ENCODE data around the gene SYT13. TPM values are rescaled to one million over a fixed set of nuclear protein-coding genes. Genes with fewer than 3 reads are reported as not detected.

The SYT13 gene
- total RNA-seq, 1 donor from 2014 or later: 1.4 TPM

- peaks cover 12% of the 10 kb centered on the region for H3K4me1 Mint-ChIP-seq (ENCODE audit: unreplicated experiment)
- H3K27me3 Mint-ChIP-seq (ENCODE audit: unreplicated experiment): peaks cover 1% of the 10 kb centered on the region
- TF ChIP-seq CTCF (IDR thresholded peaks at IDR 0.05; ENCODE audit: unreplicated experiment): no peak
- DNase-seq (ENCODE audit: low spot score): no peak
- no peak overlapping the region for H3K27ac Mint-ChIP-seq (ENCODE audit: unreplicated experiment)
- H3K36me3 Mint-ChIP-seq (ENCODE audit: low read depth, unreplicated experiment): peaks cover 5% of the 10 kb centered on the region
- H3K9me3 Mint-ChIP-seq (ENCODE audit: unreplicated experiment): no peaks in the 10 kb centered on the region
- H3K4me3 Mint-ChIP-seq (ENCODE audit: unreplicated experiment): no peak overlapping the region
Observed at GRCh38 chr11:45280449-45280848, 5.7 kb downstream of the SYT13 start.

GRCh38 chr11:45279645-45280044 is 6.5 kb downstream of the SYT13 start:
- Mint-ChIP-seq H3K36me3 (ENCODE audit: low read depth, unreplicated experiment) (peaks cover 5% of the 10 kb centered on the region), H3K27me3 (ENCODE audit: unreplicated experiment) (peaks cover 1% of the 10 kb centered on the region), H3K27ac (ENCODE audit: unreplicated experiment) (no peak overlapping the region), H3K4me1 (ENCODE audit: unreplicated experiment) (peaks cover 9% of the 10 kb centered on the region), H3K9me3 (ENCODE audit: unreplicated experiment) (no peaks in the 10 kb centered on the region), H3K4me3 (ENCODE audit: unreplicated experiment) (no peak overlapping the region)
- TF ChIP-seq CTCF (IDR thresholded peaks at IDR 0.05; ENCODE audit: unreplicated experiment): no peak
- DNase-seq (ENCODE audit: low spot score): no peak

- Mint-ChIP-seq H3K4me1 (ENCODE audit: unreplicated experiment) (peaks cover 7% of the 10 kb centered on the region), H3K4me3 (ENCODE audit: unreplicated experiment) (no peak overlapping the region), H3K27me3 (ENCODE audit: unreplicated experiment) (peaks cover 1% of the 10 kb centered on the region), H3K27ac (ENCODE audit: unreplicated experiment) (no peak overlapping the region), H3K36me3 (ENCODE audit: low read depth, unreplicated experiment) (peaks cover 5% of the 10 kb centered on the region), H3K9me3 (ENCODE audit: unreplicated experiment) (no peaks in the 10 kb centered on the region)
- TF ChIP-seq CTCF (IDR thresholded peaks at IDR 0.05; ENCODE audit: unreplicated experiment): no peak
- DNase-seq (ENCODE audit: low spot score): no peak
Observed at GRCh38 chr11:45278714-45279113, 7.4 kb downstream of the SYT13 start.

- no peak for TF ChIP-seq CTCF (IDR thresholded peaks at IDR 0.05; ENCODE audit: unreplicated experiment)
- Mint-ChIP-seq H3K36me3 (ENCODE audit: low read depth, unreplicated experiment) (peaks cover 5% of the 10 kb centered on the region), H3K9me3 (ENCODE audit: unreplicated experiment) (no peaks in the 10 kb centered on the region), H3K4me1 (ENCODE audit: unreplicated experiment) (peaks cover 8% of the 10 kb centered on the region), H3K27me3 (ENCODE audit: unreplicated experiment) (peaks cover 2% of the 10 kb centered on the region), H3K27ac (ENCODE audit: unreplicated experiment) (no peak overlapping the region), H3K4me3 (ENCODE audit: unreplicated experiment) (no peak overlapping the region)
- DNase-seq (ENCODE audit: low spot score): no peak
Observed at GRCh38 chr11:45275828-45276227, 10.3 kb downstream of the SYT13 start.

- H3K9me3 Mint-ChIP-seq (ENCODE audit: unreplicated experiment): no peaks in the 10 kb centered on the region
- no peaks in the 10 kb centered on the region for H3K36me3 Mint-ChIP-seq (ENCODE audit: low read depth, unreplicated experiment)
- TF ChIP-seq CTCF (IDR thresholded peaks at IDR 0.05; ENCODE audit: unreplicated experiment): no peak
- H3K4me1 Mint-ChIP-seq (ENCODE audit: unreplicated experiment): peaks cover 5% of the 10 kb centered on the region
- H3K4me3 Mint-ChIP-seq (ENCODE audit: unreplicated experiment): no peak overlapping the region
- peaks cover 4% of the 10 kb centered on the region for H3K27me3 Mint-ChIP-seq (ENCODE audit: unreplicated experiment)
- H3K27ac Mint-ChIP-seq (ENCODE audit: unreplicated experiment): no peak overlapping the region
- DNase-seq (ENCODE audit: low spot score): no peak
Observed at GRCh38 chr11:45274206-45274605, 11.9 kb downstream of the SYT13 start.
